ENCODE results near the gene LCE2D. TPM values are rescaled to one million over a fixed set of nuclear protein-coding genes. Genes with fewer than 3 reads are reported as not detected.

LCE2D gene
- total and polyA plus RNA-seq, 9 donors: not detected

- intact Hi-C loops (cut with DNase I): no loop called here
- Histone ChIP-seq H3K27ac (peak overlapping the region in 1 of 2 donors; percentile 61), H3K9me3 (no peaks in the 10 kb centered on the region), H3K36me3 (no peaks in the 10 kb centered on the region), H3K4me1 (ENCODE audit: insufficient read depth) (peaks cover 12% of the 10 kb centered on the region), H3K4me3 (no peak overlapping the region), H3K27me3 (no peaks in the 10 kb centered on the region)
- DNase-seq: peak in 3 of 5 donors; percentile 37 to 54 (median 41)
- no peak for TF ChIP-seq EP300 (IDR thresholded peaks at IDR 0.05)
- 29 to 36% (median 33%) methylated on average over 29 of the region's 29 CpGs for WGBS, 3 donors
These were observed 39.9 kb upstream of the LCE2D start for GRCh38 chr1:152623203-152623844.

- TF ChIP-seq EP300 (IDR thresholded peaks at IDR 0.05) (no peak), POLR2A (IDR thresholded peaks at IDR 0.05) (no peak), CTCF (IDR thresholded peaks at IDR 0.05) (no peak)
- H3K9me3 ChIP-seq: no peaks in the 10 kb centered on the region
- no peaks in the 10 kb centered on the region for H3K36me3 ChIP-seq
- no peak overlapping the region for H3K27ac ChIP-seq
- no peaks in the 10 kb centered on the region for H3K27me3 ChIP-seq
- DNase-seq: no peak
- H3K4me3 ChIP-seq: no peak overlapping the region
- peaks cover 12% of the 10 kb centered on the region for H3K4me1 ChIP-seq (ENCODE audit: insufficient read depth)
- intact Hi-C loops (cut with DNase I): no loop called here
- 82 to 86% (median 83%) methylated on average over 1 of the region's 1 CpG for WGBS, 3 donors
These were observed 36.4 kb upstream of the LCE2D start for GRCh38 chr1:152626744-152627143.

GRCh38 chr1:152630596-152630995 is 32.6 kb upstream of the LCE2D start:
- intact Hi-C loops (cut with DNase I): no loop called here
- no peak for DNase-seq
- 88 to 93% (median 92%) methylated on average over 3 of the region's 3 CpGs for WGBS, 3 donors
- Histone ChIP-seq H3K27ac (no peak overlapping the region), H3K4me1 (ENCODE audit: insufficient read depth) (no peaks in the 10 kb centered on the region), H3K36me3 (no peaks in the 10 kb centered on the region), H3K9me3 (no peaks in the 10 kb centered on the region), H3K4me3 (no peak overlapping the region), H3K27me3 (no peaks in the 10 kb centered on the region)
- TF ChIP-seq EP300 (IDR thresholded peaks at IDR 0.05) (no peak), POLR2A (IDR thresholded peaks at IDR 0.05) (no peak), CTCF (IDR thresholded peaks at IDR 0.05) (no peak)

- Histone ChIP-seq H3K9me3 (no peaks in the 10 kb centered on the region), H3K27ac (no peak overlapping the region), H3K4me1 (ENCODE audit: insufficient read depth) (no peaks in the 10 kb centered on the region), H3K4me3 (no peak overlapping the region), H3K27me3 (no peaks in the 10 kb centered on the region), H3K36me3 (no peaks in the 10 kb centered on the region)
- no peak for TF ChIP-seq EP300 (IDR thresholded peaks at IDR 0.05)
- no peak for TF ChIP-seq CTCF (IDR thresholded peaks at IDR 0.05)
- TF ChIP-seq POLR2A (IDR thresholded peaks at IDR 0.05): no peak
- 38 to 76% (median 60%) methylated on average over 1 of the region's 1 CpG for WGBS, 3 donors
- no peak for DNase-seq
- intact Hi-C loops (cut with DNase I): no loop called here
These were observed 22.8 kb upstream of the LCE2D start for GRCh38 chr1:152640351-152640750.

GRCh38 chr1:152643945-152644344 is 19.2 kb upstream of the LCE2D start:
- DNase-seq: no peak
- no peaks in the 10 kb centered on the region for H3K27me3 ChIP-seq
- H3K4me1 ChIP-seq (ENCODE audit: insufficient read depth): no peaks in the 10 kb centered on the region
- no peak for TF ChIP-seq CTCF (IDR thresholded peaks at IDR 0.05)
- intact Hi-C loops (cut with DNase I): no loop called here
- no peaks in the 10 kb centered on the region for H3K36me3 ChIP-seq
- H3K27ac ChIP-seq: no peak overlapping the region
- no peaks in the 10 kb centered on the region for H3K9me3 ChIP-seq
- no peak overlapping the region for H3K4me3 ChIP-seq
- WGBS, 3 donors: 29 to 56% (median 48%) methylated on average over 3 of the region's 3 CpGs

Measured in ovary (tissue), 9 donors.